ENCODE results near the gene LTB4R.
"Not testable (repeated sequence)": the region's sequence is repeated elsewhere in the genome, so short reads cannot be mapped to it uniquely, and the experiment has no call there.

LTB4R gene

GRCh38 chr14:24348186-24348585 lies 36.9 kb downstream of the LTB4R start:
- DNase-seq, result no peak

- no peak for DNase-seq
These were observed 38.4 kb downstream of the LTB4R start for GRCh38 chr14:24349742-24350141.

- no peak for DNase-seq
These were observed 40.2 kb downstream of the LTB4R start for GRCh38 chr14:24351517-24351916.

- DNase-seq, result no peak
These were observed 42.5 kb downstream of the LTB4R start for GRCh38 chr14:24353559-24354481.

GRCh38 chr14:24354482-24354825 lies 43.2 kb downstream of the LTB4R start:
- not testable (repeated sequence) for DNase-seq

GRCh38 chr14:24355009-24355408 lies 43.7 kb downstream of the LTB4R start:
- no peak for DNase-seq

GRCh38 chr14:24356208-24356607 lies 44.9 kb downstream of the LTB4R start:
- no peak for DNase-seq

GRCh38 chr14:24360281-24360680 lies 49.0 kb downstream of the LTB4R start:
- DNase-seq, result no peak

- DNase-seq, result no peak
These were observed 50.0 kb downstream of the LTB4R start for GRCh38 chr14:24361326-24361725.

GRCh38 chr14:24362241-24362960 lies 51.1 kb downstream of the LTB4R start:
- DNase-seq, result no peak

- no peak for DNase-seq
These were observed 52.1 kb downstream of the LTB4R start for GRCh38 chr14:24363401-24363800.

- DNase-seq, result no peak
These were observed 53.5 kb downstream of the LTB4R start for GRCh38 chr14:24364841-24365240.

- DNase-seq, result peak; percentile 35
These were observed 54.5 kb downstream of the LTB4R start for GRCh38 chr14:24365600-24366412.

GRCh38 chr14:24366413-24366720 lies 55.1 kb downstream of the LTB4R start:
- no peak for DNase-seq

GRCh38 chr14:24366721-24367513 lies 55.6 kb downstream of the LTB4R start:
- DNase-seq, result peak; percentile 4
